H1 (cell line): ENCODE results near the gene ANKFN1.

Source experiments
- HDAC6 ChIP-seq: IDR thresholded peaks from one replicate; pipeline ENCODE4 v1.7.1; 2012; ENCODE audit warnings: low read depth, mild to moderate bottlenecking, inconsistent platforms, low read length, moderate library complexity
- JUND ChIP-seq: IDR thresholded peaks from 2 replicates; pipeline ENCODE4 v1.6.1; 2011; ENCODE audit warnings: mild to moderate bottlenecking, improper control_type of control experiment, low read length
- POLR2A ChIP-seq, 2 experiments: IDR thresholded peaks; 1 replicate in 1 of 2; 2 replicates in 1 of 2; pipeline ENCODE4 v1.6.1; 2011; ENCODE audit warnings: low read depth in 2 of 2, low read length in 2 of 2, mild to moderate bottlenecking in 2 of 2; ENCODE audit errors: control extremely low read depth in 1 of 2
- RAD21 ChIP-seq, 2 experiments: IDR thresholded peaks in 1 of 2; conservative IDR thresholded peaks in 1 of 2; 2 replicates each; pipeline ENCODE4 v1.6.1; 2011; ENCODE audit warnings: low read depth in 2 of 2, low read length in 2 of 2, improper control_type of control experiment in 1 of 2, inconsistent platforms in 1 of 2, mild to moderate bottlenecking in 1 of 2, moderate library complexity in 1 of 2
- TF ChIP-seq, protein P1 (sequence below), 3 experiments: IDR thresholded peaks; 1 replicate in 2 of 3; 2 replicates in 1 of 3; pipeline versions ENCODE4 v1.5.1 to v1.6.1; 2011; ENCODE audit warnings: low read length in 3 of 3, mild to moderate bottlenecking in 3 of 3, inconsistent platforms in 2 of 3, low read depth in 1 of 3, moderate library complexity in 1 of 3; ENCODE audit not compliant: insufficient read depth in 1 of 3; ENCODE audit errors: control extremely low read depth in 1 of 3
- TF ChIP-seq, protein P2 (sequence below): IDR thresholded peaks from 2 replicates; pipeline ENCODE4 v1.6.1; 2011; ENCODE audit warnings: low read depth, mild to moderate bottlenecking, low read length; ENCODE audit not compliant: insufficient read depth

GRCh38 chr17:56313201-56313600 lies 159.9 kb downstream of the ANKFN1 start:
- TF ChIP-seq POLR2A (IDR thresholded peaks at IDR 0.05; ENCODE audit: control extremely low read depth in 1 of 2, low read depth in 2 of 2, low read length in 2 of 2) (no peak), HDAC6 (no peak), RAD21 (IDR thresholded peaks at IDR 0.05 in 1 of 2, conservative IDR thresholded peaks at IDR 0.05 in 1 of 2; ENCODE audit: low read depth in 2 of 2, low read length in 2 of 2) (no peak), JUND (no peak)
- TF ChIP-seq, protein P1, sequence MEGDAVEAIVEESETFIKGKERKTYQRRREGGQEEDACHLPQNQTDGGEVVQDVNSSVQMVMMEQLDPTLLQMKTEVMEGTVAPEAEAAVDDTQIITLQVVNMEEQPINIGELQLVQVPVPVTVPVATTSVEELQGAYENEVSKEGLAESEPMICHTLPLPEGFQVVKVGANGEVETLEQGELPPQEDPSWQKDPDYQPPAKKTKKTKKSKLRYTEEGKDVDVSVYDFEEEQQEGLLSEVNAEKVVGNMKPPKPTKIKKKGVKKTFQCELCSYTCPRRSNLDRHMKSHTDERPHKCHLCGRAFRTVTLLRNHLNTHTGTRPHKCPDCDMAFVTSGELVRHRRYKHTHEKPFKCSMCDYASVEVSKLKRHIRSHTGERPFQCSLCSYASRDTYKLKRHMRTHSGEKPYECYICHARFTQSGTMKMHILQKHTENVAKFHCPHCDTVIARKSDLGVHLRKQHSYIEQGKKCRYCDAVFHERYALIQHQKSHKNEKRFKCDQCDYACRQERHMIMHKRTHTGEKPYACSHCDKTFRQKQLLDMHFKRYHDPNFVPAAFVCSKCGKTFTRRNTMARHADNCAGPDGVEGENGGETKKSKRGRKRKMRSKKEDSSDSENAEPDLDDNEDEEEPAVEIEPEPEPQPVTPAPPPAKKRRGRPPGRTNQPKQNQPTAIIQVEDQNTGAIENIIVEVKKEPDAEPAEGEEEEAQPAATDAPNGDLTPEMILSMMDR (IDR thresholded peaks at IDR 0.05; ENCODE audit: control extremely low read depth in 1 of 3, insufficient read depth in 1 of 3, low read depth in 1 of 3, low read length in 3 of 3), result no peak
- TF ChIP-seq, protein P2, sequence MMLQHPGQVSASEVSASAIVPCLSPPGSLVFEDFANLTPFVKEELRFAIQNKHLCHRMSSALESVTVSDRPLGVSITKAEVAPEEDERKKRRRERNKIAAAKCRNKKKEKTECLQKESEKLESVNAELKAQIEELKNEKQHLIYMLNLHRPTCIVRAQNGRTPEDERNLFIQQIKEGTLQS, result no peak
